Activated naive CD4-positive, alpha-beta T cell treated with Interleukin-2 at 50 U/mL for 16 hours (primary cell): Measurements from ENCODE around the gene BCOR.
A peak's percentile ranks its signal among the peaks of the same experiment; 100 is the strongest.

ENCODE experiments used
- DNase-seq: peaks from one replicate; pipeline ENCODE4 v3.0.0-alpha.2; 2020

Gene BCOR

DNA sequence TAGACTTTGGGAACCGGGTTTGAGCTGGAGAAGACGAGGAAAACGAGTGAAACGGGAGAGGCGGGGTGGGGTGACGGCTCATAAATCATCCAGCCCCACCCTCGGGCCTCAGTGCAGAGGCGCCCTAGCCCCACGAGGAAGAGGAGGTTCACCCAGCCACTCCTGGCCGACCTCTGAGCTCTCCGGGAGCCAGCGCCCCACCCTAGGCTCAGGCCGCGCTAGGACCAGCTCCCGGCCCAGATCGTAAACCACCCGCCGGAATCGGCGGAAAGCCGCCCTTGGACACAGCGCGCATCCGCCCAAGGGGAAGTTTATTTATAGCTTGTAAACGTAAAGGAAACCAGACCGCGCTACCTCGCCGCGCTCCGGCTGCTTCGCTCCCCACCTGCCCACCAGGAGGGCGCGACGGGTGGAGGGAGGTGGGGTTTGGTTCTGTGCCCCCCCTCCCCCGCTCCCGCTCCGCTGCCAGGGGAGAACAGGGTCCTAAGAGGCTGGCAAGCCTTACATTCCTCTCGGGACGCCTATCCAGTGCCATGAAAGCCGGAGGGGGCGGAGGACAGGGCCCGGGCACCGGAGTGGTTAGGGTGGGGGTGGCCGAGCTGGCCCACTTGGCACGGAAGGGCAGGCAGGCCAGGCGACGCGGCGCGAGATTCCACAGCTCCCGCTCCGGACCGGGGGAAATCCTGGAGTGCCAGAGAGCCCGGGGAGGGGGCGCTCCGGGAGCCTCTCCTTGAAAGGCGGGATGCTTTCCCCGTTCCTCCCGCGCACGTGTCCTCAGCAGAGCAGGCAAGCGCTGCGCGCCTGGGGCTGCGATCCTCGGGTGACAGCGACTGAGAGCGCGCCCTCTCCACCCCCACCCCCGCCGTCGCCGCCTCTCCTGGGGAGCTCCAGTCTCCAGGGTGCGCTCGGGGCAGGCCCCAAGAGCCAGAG, 84.2 kb downstream of the BCOR start:
- peak; percentile 35 for DNase-seq

DNA sequence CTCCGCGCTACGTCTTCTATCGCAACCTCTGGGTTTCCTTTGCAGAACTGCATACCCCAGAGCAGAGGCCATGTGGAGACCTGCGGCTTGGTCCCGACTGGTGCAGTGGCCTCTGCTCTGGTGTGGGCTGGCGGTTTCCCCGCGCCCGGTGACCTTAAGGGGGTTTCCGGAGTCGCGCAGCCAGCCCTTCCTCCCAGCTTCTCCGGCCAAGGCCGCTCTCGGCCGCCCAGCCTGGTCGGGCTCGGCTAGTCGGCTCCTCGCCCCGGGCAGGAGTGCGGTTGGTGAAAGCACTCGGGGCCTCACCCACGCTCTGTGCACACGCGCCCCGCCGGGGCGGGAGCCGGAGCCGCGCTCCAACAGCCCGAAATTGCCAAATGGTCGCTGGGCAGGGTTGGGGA, 84.9 kb downstream of the BCOR start:
- peak; percentile 31 for DNase-seq

DNA sequence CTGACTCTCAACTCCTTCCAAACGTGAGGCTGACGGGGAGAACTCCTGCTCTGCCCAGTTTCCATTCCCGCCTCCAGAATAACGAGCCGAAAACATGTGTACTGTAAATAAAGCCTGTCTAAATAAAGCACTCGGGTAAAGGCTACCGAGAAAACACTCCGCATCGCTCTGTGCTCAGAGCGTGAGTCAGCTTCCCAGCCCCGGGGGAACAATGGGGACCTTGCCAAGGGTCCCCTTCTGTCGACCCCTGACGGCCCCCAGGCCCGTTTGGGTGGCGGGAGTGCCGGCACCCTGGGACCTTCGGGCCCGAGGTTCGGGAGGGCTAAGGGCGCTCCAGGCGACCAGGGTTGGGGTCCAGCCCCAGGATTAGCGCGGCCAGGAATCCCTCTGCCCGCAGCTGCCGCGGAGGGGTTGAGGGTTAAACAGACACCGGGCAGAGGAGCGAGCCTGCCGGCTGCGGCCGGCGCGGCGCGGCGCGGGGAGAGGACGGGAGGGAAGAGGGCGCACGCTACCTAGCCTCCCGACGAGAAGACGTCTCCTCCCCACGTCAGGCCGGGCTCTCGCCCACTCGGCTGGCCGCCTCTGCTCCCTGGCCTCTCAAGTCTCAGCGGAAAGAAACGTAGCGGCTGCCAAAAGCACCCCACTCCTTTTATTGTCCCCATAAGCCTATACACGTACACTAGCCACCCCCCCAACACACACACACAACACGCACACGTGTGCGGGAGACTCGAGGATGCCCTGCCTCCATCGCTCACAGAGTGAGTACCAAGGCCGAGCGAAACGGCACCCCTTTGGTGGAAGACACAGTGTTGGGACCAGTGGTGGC, 85.5 kb downstream of the BCOR start:
- peak; percentile 27 for DNase-seq

DNA sequence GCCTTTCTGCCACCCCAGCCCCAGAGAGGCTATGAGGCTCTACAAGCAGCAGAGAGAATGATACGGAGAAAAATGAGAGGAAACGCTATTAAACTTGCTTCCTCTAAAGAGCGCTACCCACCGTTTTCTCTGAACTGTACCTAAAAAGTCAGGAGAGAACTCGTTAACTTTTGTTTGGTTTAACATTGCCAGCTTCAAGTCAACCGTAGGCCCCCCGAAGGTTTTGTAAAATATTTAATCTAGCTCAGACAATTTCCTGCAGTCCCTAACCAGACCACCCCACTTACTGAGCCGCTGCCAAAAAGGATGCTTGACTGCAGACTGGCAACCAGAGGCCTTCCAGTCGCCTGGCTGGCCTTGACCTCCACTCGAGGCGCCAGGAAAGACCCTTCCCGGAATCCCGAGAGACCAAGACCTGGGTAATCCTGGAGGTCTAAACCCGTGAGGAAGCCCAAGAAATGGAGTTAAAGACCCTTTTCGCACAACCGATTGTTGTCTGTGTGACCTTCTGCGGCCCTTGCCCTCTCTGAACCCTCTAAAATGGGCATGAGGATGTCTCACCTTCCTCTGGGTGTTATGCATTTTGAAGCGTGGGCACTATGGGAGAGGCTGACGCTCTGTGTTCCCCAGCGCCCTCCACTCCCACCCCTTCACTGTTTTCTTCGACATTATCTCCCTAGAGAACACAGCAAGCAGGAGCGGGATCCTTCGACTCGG, 86.3 kb downstream of the BCOR start:
- no peak for DNase-seq

DNA sequence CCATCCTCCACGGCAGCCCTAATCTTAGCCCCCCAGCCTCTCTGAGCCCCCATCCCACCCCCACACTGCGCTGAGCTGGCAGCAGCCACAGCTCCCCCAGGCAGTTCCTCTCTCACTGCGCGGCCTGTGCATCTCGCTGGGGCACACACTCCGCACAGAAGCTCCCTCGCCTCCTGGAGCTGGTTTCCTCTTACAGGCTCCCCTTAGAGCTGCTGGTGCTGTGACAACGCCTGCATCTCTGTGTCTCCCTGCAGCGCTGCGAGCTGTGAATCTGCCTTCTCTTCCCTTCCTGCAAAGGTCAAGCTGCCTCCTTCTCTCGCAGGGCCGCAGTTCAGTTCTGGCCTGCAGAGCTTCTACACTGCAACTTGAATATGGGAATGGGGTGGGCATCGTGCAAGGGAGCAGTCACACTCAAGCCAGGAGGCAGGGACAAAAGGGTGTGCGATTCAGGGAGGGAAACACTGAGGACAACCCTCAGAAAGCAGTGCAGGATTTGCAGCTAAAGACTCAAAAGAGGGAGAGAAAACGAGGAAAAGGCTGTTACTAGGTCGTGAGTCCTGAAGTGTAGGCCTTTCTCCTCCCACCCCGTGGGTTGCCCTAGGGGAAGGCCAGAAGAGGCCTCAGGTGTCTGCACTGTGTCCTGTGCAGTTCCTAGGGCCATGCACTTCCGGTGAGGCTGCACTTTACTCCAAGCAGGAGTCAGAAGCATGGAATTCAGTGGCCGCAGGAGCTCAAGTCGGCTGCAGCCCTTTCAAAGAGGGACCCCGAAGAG, 87.0 kb downstream of the BCOR start:
- no peak for DNase-seq

DNA sequence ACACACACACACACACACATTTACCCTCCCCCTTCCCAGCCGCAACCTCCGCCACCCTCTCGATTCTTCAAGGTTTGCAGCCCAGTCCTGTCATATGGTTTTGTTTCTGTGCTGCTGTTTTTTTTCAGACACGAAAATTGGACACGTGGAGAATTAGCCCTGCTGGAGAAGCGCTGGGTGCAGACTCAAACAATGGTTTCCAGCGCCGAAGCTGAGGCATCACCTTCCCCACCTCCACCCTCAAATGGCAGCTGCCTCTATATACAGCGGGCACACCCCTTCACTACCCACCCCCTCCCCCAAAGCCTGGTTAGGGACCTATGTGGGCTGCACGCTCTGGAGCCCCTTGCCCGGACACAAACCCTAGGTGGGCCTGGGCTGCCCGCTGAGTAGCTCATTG, 87.9 kb downstream of the BCOR start:
- DNase-seq: no peak

DNA sequence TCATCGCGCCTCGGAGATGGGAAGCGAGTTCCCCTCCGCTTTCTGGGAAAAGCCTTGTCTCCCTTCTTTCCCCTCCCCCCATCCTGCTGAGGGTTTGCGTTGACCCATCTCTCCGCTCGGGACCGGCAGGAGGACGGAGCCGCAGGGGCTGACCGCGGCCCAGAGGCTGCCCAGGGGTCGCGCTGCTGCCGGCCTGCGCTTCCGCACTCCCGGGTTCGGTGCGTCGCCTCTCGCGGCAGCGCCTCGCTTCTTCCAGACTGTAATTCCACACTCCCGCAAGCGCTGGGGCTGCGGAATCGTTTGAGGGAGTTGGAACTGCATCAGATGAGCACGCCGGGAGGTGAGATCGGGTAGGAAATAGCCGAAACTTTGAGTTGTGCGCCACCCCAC, 88.3 kb downstream of the BCOR start:
- DNase-seq: no peak

DNA sequence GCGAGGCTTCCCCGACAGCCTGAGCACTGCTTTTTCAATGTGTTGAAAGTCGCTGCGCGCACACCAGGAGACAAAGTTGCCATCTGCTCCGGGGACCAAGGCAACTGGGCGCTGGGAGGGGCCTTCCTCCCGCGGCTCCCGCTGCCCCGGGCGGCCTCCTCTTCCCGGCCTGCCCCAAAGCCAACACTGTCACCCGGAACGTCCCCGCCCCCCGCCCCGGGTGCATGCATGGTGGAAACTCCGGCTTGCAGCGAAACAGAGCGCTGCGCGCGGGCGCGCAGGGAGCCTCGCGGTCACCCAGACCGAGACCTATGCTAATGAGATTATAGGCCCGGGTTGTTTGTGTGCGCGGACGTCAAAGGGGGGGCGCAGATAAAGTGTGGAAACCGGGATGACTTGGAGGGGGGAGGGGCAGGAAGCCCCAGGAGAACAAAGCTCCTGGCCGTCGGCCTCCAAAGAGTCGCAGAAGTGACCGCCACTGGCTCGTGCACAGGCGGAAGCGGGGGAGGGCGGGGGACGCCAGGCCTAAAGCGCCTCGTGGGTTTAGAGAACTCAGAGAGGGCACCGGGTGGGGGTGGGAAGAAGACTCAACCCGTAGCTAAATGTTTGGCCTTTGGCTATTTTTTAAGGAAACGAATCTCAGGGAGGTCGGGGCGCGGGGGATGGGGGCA, 88.8 kb downstream of the BCOR start:
- DNase-seq: peak; percentile 39

DNA sequence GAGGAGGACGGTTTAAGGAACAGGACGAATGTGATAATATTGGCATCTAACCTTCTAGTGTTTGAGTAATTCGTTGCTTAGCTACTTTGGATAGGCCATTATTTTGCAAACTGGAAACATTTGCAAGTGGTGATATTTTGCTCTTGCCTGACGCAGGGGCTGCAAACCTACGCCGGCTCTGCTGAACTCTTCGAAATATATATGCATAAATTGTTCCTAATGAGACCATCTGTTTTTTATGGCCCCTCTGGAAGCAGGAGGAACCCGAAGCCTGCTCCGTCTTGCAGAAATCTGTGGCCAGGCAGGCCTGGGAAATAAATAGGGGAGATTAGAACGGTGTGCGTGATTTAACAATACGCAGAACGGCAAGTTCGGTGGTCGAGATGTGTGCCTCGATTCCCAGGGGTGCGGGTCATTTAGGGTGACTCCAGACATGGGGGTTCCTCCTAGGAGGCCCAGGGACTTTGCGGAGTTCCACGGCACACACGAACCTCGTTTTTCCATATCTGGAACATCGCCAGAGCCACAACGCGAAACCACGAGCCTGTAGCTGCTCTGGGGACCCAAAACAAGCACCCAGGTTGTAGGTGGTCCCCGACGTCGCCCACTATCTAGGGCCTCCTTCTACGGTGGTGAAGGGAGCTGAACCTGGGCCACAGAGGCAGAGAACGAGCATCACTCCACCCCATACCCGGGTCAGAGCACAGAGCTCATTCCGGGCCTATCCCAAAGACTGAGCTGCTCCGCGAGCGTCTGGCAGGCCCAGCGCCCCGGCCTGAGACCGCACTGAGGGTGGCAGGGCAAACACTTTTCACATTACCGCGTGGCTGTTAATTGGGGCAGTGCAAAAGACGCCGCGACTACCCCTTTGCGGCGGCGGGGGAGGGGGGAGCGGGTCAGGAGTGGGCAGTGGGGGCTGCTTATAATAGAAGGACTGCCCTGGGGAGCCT, 89.7 kb downstream of the BCOR start:
- DNase-seq: no peak

DNA sequence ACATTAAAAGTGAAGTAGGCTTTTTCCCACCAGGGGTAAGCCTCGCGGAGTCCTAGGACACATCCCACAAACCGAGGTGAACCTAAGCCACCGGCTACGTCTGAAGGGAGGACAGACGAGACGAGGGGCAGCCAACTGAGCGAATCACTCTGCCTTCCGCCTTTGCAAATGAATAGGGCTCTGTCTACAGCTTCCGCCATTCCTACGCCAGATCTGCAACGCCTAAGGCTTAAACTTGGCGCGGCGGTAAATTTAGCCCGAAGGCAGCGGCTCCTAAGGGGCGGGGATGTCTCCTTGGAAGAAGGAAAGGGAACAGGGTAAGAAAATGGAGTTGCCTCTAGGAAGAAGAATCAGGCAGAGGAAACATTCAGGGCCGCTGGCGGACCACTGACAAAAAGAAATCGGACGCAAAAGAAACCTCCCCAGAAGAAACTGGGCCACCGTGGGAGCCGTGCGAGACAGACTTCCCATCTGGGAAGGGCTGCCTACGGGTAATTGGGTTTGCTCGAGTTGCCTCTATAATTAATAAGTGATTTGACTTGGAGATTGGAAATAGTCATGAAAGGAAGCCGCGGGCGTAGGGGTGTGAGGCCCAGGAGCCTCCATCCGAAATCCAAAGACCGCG, 90.5 kb downstream of the BCOR start:
- no peak for DNase-seq

DNA sequence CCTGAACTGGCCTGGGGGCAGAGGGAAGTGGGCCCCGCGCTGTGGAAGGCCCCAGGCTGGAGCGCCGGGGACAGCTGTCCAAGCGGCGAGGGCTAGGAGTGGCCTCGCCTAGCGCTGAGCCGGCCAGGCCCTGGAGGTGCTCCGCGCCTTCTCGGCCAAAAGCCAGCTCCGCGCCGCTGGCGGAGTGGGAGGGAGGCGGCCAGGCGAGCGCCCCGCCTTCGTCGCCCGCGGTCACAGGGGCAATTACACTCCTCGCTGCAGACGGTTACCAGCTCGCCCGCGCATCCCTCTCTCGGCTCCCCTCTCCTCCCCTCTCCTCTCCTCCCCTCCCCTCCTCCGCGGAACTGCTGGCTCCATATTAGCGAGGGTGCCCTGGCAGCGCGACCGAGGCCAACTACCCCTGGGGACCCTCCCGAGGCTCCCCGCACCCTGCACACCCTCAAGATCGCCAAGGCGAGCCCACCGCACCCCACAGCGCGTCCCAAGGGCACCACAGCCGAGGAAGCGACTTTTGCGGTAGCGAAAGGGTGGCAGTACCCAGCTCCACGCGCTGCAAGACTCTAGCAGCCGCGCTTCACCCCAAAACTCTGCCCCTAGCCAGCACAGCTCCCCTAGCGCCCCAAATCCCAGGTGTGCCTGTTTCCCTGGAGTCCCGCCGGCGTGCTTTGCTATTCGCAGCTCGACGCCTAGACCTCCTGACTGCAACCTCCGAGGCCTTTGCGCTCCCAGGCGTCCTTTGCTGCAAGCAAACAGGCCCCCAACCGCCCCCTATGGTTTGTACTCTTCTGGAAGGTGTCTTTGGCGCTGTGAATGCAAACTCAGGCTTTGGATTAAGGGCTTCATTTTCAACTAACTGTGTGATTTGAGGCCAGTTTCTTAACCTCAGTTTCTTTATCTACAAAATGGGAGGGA, 91.4 kb downstream of the BCOR start:
- peak; percentile 37 for DNase-seq

DNA sequence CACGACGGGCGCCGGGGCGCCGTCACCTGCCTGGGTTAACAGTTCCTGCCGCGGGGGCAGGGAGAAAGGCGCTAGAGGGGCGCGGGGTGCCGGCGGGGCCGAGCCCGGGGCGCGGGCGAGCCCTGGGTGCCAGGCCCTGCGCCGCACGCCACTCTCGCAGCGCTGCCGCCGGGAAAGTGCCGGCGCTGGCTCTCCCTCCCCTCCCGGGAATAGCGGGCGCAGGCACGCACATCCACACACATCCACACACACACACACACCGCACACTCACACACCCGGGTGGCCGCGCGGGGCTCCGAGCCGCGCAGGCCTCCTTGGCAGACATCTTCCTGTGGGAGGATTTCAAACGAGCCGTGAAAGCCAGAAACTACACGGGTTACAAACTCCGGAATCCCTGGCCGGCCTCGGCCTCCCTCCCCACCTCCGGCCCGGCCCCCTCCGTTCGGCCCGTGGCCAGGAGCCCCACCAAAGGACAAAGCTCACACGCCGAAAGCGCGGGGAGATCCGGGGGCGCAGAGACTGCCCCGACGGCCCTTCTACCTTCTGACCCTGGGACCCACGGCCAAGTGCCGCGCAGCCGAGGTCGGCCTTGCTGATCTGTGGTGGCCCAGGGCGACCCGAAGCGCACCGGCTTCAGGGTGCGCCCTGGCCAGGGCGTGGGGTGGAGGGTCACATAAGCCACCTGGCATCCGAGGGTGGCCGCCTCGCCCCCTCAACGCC, 92.3 kb downstream of the BCOR start:
- DNase-seq: no peak

DNA sequence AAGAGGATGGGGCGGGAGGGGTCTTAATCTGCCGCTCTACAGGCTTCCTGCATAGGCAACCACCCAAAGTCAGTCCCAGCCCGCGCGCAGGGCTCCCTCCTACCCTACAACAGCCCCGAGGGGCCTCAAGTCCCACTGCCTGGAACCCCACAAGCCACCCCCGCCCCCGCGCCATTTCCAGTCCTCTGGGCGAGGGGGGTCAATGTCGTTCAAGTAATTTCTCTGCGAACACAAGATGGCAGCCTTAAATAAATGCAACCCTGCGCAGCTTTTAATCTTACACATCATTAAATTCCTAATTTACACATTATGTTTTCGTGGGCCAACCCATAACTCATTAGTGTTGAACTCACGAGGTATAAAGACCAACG, 92.9 kb downstream of the BCOR start:
- DNase-seq: no peak

DNA sequence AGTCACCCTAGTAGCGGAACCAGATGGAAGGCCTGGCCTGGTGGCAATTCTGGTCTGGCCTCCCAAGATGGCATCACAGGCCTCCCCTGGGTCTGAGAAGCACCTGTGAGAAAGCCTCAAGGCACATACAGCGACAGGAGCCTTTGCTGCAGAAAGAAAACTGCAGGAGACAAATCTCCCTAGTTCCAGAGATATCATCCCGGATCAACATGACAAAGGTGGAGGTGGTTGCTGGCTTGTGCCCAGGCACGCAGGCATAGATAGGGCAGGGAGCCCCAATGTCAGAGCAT, 93.6 kb downstream of the BCOR start:
- DNase-seq: no peak

DNA sequence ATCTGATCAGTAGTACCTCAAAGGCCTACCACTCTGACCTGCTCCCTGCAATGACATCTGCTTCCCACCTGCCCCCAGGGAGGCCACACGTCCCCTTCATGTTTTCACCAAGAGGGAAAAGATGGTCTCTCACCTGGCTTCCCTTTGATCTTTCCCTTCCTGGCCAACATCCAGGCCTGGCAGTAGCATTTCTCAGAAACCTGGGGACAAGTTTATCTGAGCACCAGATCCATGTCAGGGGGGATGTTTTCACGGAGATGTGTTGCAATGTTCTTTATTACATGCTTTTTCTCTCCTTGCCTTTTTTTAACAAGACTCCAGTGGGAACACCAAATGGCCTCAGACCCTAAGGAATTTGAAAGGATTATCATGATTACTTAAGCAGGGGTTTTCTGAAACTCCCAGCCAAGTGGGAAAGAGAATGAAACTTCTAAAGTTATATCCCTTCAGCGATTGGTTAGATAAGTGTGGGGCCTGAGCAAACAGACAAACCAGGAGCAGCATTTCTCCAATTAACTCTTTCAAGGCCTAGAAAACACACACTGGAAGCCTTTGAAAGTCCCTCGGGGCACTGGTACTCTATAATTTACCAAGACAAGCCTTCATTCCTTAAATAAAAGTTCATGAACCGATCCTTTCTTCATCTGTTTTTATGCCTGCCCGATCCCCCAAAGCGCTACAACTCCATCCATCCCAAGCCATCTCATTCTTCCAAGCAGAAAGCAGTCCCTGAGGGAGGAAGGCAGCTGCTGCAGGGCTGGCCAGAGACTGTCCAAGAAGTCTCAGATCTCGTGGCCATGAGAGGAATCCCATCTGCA, 94.1 kb downstream of the BCOR start:
- DNase-seq: no peak

DNA sequence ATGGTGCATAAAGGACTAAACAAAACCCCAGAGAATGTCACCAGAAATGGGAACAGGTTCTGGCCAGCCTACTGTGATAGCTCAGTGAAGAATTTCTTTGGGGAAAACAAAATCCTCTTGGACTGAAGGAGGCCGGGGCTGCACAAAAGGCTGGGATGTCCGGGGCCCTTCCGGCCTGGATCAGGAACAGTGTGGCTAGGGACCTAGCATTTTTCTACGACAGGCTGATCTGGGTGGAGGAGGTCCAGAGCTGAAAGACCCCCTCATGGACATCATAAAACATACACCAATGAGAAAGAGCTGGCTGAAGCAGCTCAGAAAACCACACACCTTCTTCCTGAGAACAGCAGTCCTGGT, 94.7 kb downstream of the BCOR start:
- no peak for DNase-seq
